ENCODE measurements around the gene CDH6.
"Not testable (repeated sequence)": the region's sequence is repeated elsewhere in the genome, so short reads cannot be mapped to it uniquely, and the experiment has no call there.

The CDH6 gene

DNA sequence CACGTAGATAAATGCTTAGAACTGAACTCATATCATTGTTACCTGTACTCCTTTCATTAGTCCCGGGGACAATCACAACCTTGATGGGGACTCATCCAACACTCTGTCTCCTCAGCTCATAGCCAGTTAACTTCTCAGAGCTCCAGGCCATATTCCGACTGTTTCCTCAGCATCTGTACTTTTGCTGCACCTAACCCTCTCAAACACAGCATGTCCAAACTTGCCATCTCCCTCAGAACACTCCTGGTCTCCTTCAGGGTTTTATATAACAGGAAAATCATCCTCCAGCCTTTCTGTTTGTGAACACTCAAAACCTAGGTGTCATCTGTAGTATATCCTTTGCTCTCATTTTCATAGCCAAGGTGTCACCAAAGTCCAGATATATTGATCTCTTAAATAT is 150.5 kb downstream of the CDH6 start:
- no peak overlapping the region for H3K9ac ChIP-seq (ENCODE audit: low read length)
- no peaks in the 10 kb centered on the region for H3K27me3 ChIP-seq (ENCODE audit: control insufficient read depth, insufficient read depth, low read length)
- no peak overlapping the region for H3K4me3 ChIP-seq (ENCODE audit: low read length)
- H3K36me3 ChIP-seq (ENCODE audit: control insufficient read depth, insufficient read depth, low read length), result no peaks in the 10 kb centered on the region
- no peaks in the 10 kb centered on the region for H3K4me1 ChIP-seq (ENCODE audit: control insufficient read depth, insufficient read depth, low read length)
- no peaks in the 10 kb centered on the region for H3K9me3 ChIP-seq (ENCODE audit: control insufficient read depth, low read length)

DNA sequence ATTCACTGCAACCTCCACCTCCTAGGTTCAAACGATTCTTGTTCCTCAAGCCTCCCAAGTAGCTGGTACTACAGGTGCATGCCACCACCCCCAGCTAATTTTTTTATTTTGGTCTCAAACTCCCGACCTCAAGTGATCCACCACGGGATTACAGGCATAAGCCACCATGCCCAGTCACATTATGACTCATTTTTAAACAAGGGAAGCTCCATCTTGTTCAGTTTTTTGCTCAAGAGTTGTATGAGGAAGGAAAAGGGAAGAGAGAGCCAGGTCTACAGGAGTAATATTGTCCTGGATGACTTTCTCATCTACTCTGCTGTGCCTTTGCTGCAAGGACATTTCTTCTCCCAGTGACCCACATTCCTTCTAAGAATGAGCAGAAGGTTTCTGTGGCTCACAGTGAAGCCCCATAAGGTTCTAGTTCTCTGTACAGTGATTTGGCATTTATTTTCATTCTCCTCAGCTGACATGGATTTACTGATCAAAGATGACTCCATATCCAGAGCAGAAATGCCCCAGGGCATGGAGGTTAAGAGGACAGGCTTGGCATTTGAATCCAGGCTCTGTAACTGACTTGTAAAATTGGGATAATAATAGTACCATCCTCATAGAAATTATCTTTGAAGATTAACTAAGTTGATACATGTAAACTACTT is 153.5 kb downstream of the CDH6 start:
- H3K4me3 ChIP-seq (ENCODE audit: low read length), result no peak overlapping the region
- H3K4me1 ChIP-seq (ENCODE audit: control insufficient read depth, insufficient read depth, low read length), result no peaks in the 10 kb centered on the region
- no peaks in the 10 kb centered on the region for H3K27me3 ChIP-seq (ENCODE audit: control insufficient read depth, insufficient read depth, low read length)
- no peaks in the 10 kb centered on the region for H3K36me3 ChIP-seq (ENCODE audit: control insufficient read depth, insufficient read depth, low read length)
- no peak overlapping the region for H3K9ac ChIP-seq (ENCODE audit: low read length)
- no peaks in the 10 kb centered on the region for H3K9me3 ChIP-seq (ENCODE audit: control insufficient read depth, low read length)

DNA sequence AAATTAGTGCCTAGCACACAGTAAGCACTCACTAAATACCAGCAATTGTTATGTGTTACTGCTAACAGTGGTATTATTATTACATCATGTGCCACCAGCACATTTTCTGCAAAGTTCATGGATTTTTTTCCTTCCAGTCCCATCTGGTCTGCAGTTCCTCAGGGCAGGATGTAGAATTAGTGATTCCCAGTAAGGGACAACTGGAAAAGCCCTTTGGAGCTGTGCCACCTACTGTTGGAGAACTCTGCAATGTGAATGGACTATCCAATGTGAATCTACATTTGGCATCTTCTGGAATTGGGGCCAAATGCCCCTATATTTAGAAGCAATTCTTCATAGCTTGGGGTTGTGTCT is 154.0 kb downstream of the CDH6 start:
- H3K9ac ChIP-seq (ENCODE audit: low read length), result no peak overlapping the region
- H3K36me3 ChIP-seq (ENCODE audit: control insufficient read depth, insufficient read depth, low read length), result no peaks in the 10 kb centered on the region
- H3K4me3 ChIP-seq (ENCODE audit: low read length), result no peak overlapping the region
- no peaks in the 10 kb centered on the region for H3K4me1 ChIP-seq (ENCODE audit: control insufficient read depth, insufficient read depth, low read length)
- H3K27me3 ChIP-seq (ENCODE audit: control insufficient read depth, insufficient read depth, low read length), result no peaks in the 10 kb centered on the region
- no peaks in the 10 kb centered on the region for H3K9me3 ChIP-seq (ENCODE audit: control insufficient read depth, low read length)

DNA sequence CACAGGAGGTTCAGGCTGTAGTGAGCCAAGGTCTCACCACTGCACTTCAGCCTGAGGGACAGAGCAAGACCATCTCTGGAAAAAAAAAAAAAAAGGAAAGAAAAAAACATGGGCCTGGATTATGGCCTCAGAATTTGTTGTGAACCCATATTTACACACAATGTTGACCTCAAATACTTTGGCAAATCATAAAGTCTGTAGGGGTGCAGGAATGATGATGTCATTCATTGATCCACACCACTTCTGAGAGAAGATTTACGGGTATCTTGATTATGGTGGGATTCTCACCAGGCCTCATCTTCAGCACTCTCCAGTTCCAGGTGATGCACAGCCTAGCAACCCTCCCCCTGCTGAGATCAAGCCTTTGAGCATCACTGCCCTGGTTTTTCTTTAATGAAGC is 156.9 kb downstream of the CDH6 start:
- no peak overlapping the region for H3K4me3 ChIP-seq (ENCODE audit: low read length)
- H3K27me3 ChIP-seq (ENCODE audit: control insufficient read depth, insufficient read depth, low read length), result no peaks in the 10 kb centered on the region
- H3K36me3 ChIP-seq (ENCODE audit: control insufficient read depth, insufficient read depth, low read length), result no peaks in the 10 kb centered on the region
- H3K9me3 ChIP-seq (ENCODE audit: control insufficient read depth, low read length), result no peaks in the 10 kb centered on the region
- H3K4me1 ChIP-seq (ENCODE audit: control insufficient read depth, insufficient read depth, low read length), result no peaks in the 10 kb centered on the region
- no peak overlapping the region for H3K9ac ChIP-seq (ENCODE audit: low read length)

DNA sequence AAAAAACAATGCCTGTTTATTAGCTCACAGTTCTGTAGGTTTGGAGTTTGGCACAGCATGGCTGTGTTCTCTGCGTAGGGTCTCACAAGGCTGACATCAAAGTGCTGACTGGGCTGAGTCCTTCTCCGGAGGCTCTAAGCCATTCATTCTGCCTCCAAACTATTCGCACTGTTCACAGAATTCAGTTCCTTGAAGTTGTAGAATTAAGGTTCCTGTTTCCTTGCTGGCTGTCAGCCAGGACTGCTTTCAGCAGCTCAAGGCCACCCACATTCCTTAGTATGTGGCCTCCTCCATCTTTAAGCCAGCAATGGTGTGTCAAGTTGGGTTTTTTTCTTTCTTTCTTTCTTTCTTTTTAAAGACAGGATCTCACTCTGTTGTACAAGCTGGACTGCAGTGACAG is 161.9 kb downstream of the CDH6 start:
- H3K9ac ChIP-seq (ENCODE audit: low read length), result no peak overlapping the region
- H3K4me3 ChIP-seq (ENCODE audit: low read length), result no peak overlapping the region
- H3K36me3 ChIP-seq (ENCODE audit: control insufficient read depth, insufficient read depth, low read length), result no peaks in the 10 kb centered on the region
- no peaks in the 10 kb centered on the region for H3K9me3 ChIP-seq (ENCODE audit: control insufficient read depth, low read length)
- H3K4me1 ChIP-seq (ENCODE audit: control insufficient read depth, insufficient read depth, low read length), result no peaks in the 10 kb centered on the region
- H3K27me3 ChIP-seq (ENCODE audit: control insufficient read depth, insufficient read depth, low read length), result no peaks in the 10 kb centered on the region

DNA sequence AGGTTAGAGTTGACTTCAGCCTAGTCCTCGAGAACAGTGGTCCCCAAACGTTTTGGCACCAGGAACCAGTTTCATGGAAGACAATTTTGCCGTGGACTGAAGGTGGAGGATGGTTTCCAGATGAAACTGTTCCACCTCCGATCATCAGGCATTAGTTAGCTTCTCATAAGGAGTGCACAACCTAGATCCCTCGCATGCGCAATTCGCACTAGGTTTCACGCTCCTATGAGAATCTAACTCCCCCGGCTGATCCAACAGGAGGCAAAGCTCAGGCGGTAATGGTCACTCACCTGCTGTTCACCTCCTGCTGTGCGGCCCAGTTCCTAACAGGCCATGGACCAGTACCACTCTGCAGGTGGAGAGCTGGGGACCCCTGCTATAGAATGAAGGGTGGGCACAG is 163.6 kb downstream of the CDH6 start:
- Histone ChIP-seq H3K9me3 (ENCODE audit: control insufficient read depth, low read length) (no peaks in the 10 kb centered on the region), H3K27me3 (ENCODE audit: control insufficient read depth, insufficient read depth, low read length) (no peaks in the 10 kb centered on the region), H3K9ac (ENCODE audit: low read length) (no peak overlapping the region), H3K36me3 (ENCODE audit: control insufficient read depth, insufficient read depth, low read length) (no peaks in the 10 kb centered on the region), H3K4me1 (ENCODE audit: control insufficient read depth, insufficient read depth, low read length) (no peaks in the 10 kb centered on the region), H3K4me3 (ENCODE audit: low read length) (no peak overlapping the region)

DNA sequence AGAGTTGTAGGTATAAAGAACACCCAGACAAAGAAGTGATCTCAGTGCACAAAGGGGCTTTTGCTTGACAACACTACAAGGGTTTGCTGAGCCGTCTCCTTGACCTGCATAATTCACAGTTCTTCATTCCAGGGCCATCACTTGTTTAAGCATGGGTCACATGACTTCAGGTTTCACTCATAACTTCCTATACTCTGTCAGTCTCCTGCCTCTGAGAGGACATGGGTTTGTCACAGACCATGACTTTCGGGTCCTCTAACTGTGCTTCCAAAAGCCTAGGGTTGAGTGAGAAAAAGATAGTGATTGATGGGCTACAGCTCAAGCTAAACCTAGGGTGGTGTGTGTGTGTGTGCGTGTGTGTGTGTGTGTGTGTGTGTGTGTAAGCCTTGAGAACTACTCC is 166.4 kb downstream of the CDH6 start:
- H3K27me3 ChIP-seq (ENCODE audit: control insufficient read depth, insufficient read depth, low read length), result no peaks in the 10 kb centered on the region
- H3K4me1 ChIP-seq (ENCODE audit: control insufficient read depth, insufficient read depth, low read length), result no peaks in the 10 kb centered on the region
- no peaks in the 10 kb centered on the region for H3K9me3 ChIP-seq (ENCODE audit: control insufficient read depth, low read length)
- no peaks in the 10 kb centered on the region for H3K36me3 ChIP-seq (ENCODE audit: control insufficient read depth, insufficient read depth, low read length)
- no peak overlapping the region for H3K4me3 ChIP-seq (ENCODE audit: low read length)
- H3K9ac ChIP-seq (ENCODE audit: low read length), result no peak overlapping the region

DNA sequence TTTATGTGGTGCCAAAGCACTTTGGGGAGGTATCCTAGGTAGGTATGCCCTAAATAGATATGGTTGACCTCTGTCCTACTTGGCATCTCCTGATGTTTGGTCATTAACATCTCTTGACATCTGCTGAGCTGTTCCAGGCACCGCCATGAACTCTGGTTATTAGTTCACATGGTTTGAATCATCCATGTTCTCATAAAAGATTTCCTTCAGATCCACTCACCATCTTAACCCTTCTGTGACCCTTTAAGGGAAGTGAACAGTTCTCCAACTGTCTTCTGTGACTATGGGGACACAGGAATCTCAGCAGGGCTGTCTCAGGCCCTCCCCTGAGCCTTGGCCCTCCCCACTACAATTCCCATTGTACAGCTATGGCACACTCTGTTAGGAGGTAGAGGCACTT is 167.7 kb downstream of the CDH6 start:
- Histone ChIP-seq H3K9me3 (ENCODE audit: control insufficient read depth, low read length) (no peaks in the 10 kb centered on the region), H3K4me1 (ENCODE audit: control insufficient read depth, insufficient read depth, low read length) (no peaks in the 10 kb centered on the region), H3K9ac (ENCODE audit: low read length) (no peak overlapping the region), H3K4me3 (ENCODE audit: low read length) (no peak overlapping the region), H3K27me3 (ENCODE audit: control insufficient read depth, insufficient read depth, low read length) (no peaks in the 10 kb centered on the region), H3K36me3 (ENCODE audit: control insufficient read depth, insufficient read depth, low read length) (no peaks in the 10 kb centered on the region)

DNA sequence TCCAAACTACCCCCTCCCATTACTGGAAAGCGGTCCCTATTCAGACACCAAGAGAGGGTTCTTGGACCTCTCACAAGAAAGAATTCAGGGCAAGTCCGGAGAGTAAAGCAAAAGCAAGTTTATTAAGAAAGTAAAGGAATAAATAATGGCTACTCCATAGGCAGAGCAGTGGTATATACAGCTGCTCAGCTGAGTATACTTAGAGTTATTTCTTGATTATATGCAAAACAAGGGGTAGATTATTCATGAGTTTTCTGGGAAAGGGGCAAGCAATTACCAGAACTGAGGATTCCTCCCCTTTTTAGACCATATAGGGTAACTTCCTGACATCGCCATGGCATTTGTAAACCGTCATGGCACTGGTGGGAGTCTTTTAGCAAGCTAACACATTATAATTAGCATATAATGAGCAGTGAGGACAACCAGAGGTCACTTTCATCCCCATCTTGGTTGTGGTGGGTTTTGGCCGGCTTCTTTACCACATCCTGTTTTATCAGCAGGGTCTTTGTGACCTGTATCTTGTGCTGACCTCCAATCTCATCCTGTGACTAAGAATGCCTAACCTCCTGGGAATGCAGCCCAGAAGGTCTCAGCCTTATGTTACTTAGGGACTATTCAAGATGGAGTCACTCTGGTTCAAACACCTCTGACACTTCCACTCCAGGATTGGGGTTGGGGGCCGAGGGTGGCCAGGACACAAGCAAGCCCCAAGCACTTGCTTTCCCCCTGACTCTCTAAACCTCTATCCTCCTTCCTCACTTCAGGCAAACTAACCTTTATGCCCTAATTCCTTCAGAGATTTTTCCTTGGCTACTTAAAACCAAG is 168.4 kb downstream of the CDH6 start:
- H3K9me3 ChIP-seq (ENCODE audit: control insufficient read depth, low read length); H3K27me3 ChIP-seq (ENCODE audit: control insufficient read depth, insufficient read depth, low read length); H3K9ac ChIP-seq (ENCODE audit: low read length); H3K4me1 ChIP-seq (ENCODE audit: control insufficient read depth, insufficient read depth, low read length); H3K4me3 ChIP-seq (ENCODE audit: low read length); H3K36me3 ChIP-seq (ENCODE audit: control insufficient read depth, insufficient read depth, low read length): not testable (repeated sequence)

DNA sequence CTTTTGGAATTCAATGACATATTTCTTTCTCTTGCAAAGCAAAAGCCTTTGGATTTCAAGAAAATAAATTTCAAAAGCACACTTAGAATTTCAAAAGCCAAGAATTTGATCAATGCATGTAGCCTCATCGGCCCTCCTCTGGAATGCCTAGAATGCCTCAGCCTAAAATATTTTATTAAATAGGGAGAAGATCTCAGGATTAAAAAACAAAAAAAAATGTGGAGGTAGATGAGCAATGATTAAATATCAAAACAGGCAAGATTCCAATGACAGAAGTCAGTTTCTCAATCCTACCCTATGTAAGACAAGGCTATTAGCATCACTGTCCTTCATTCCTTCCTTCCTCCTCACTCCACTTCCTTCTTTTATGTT is 169.0 kb downstream of the CDH6 start:
- Histone ChIP-seq H3K9me3 (ENCODE audit: control insufficient read depth, low read length) (no peaks in the 10 kb centered on the region), H3K4me1 (ENCODE audit: control insufficient read depth, insufficient read depth, low read length) (no peaks in the 10 kb centered on the region), H3K27me3 (ENCODE audit: control insufficient read depth, insufficient read depth, low read length) (no peaks in the 10 kb centered on the region), H3K9ac (ENCODE audit: low read length) (no peak overlapping the region), H3K36me3 (ENCODE audit: control insufficient read depth, insufficient read depth, low read length) (no peaks in the 10 kb centered on the region), H3K4me3 (ENCODE audit: low read length) (no peak overlapping the region)

DNA sequence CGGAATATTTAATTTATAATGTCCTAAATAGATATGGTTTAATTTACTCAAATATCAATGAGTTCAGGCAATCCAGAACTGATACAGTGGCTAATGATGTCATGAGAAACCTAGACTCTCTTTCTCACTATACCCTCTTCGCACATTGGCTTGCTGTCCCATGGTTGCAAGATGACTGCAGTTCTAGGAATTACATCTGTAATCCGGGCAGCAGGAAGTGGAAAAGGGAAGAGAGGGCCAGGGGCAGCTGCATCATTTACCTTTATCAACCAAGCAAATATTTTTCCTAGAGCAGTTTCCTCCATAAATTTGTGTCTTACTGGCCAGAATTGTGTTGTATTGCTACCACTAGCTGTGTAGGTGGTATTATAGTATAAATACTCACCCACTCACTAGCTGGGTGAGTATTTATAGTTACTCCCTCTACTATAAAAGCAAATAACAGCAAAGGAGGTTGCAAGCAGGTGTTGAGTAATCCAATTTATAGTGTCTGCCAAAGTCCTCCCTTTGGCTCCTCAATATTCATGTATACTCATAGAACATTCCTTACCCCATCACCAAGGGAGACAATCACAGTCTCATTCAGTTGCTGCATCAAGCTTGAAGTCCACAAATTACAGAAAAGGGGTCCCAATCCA is 169.6 kb downstream of the CDH6 start:
- Histone ChIP-seq H3K9ac (ENCODE audit: low read length) (no peak overlapping the region), H3K27me3 (ENCODE audit: control insufficient read depth, insufficient read depth, low read length) (no peaks in the 10 kb centered on the region), H3K4me3 (ENCODE audit: low read length) (no peak overlapping the region), H3K9me3 (ENCODE audit: control insufficient read depth, low read length) (no peaks in the 10 kb centered on the region), H3K4me1 (ENCODE audit: control insufficient read depth, insufficient read depth, low read length) (no peaks in the 10 kb centered on the region), H3K36me3 (ENCODE audit: control insufficient read depth, insufficient read depth, low read length) (no peaks in the 10 kb centered on the region)

DNA sequence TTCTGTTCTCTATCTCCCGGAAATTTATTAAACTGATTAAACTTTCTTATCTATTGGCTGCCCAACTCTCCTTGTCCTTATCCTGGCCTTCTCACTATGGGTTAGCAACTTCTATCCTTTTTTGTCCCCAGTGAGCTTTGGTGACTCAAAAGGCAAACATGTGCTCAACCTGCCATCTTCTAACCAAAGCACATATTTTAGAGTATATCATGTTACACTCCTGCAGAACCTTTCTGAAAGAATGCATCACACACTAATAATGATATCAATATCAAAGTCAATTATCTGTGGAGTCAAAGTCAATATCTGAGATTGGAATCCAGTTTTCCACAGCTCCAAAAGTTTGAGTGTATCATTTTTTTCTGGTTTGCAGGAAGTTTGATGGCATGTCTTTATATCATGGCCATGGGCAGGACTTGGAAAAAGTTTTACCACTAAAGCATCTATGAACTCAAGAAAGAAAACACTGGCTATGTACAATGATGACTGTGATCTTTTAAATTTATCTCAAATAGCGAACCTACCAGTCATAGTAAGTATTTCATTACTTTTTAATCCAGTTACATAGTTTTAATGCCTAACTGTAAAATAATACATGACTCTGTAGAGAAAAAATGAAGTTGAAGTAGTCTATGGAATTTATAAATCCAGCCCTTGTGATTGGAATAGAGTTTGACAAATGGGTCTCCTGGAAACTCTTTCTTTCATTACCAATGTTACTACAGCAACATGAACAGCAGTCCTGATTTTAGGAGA is 171.6 kb downstream of the CDH6 start:
- H3K36me3 ChIP-seq (ENCODE audit: control insufficient read depth, insufficient read depth, low read length), result no peaks in the 10 kb centered on the region
- no peak overlapping the region for H3K9ac ChIP-seq (ENCODE audit: low read length)
- H3K27me3 ChIP-seq (ENCODE audit: control insufficient read depth, insufficient read depth, low read length), result no peaks in the 10 kb centered on the region
- no peaks in the 10 kb centered on the region for H3K4me1 ChIP-seq (ENCODE audit: control insufficient read depth, insufficient read depth, low read length)
- H3K9me3 ChIP-seq (ENCODE audit: control insufficient read depth, low read length), result no peaks in the 10 kb centered on the region
- no peak overlapping the region for H3K4me3 ChIP-seq (ENCODE audit: low read length)
